K562 (cell line): ENCODE results near the gene ANKRD13D. TPM values are rescaled to one million over a fixed set of nuclear protein-coding genes. Genes with fewer than 3 reads are reported as not detected.

Experiments used
- ARID2 ChIP-seq: fragments of 450-650 bp; IDR thresholded peaks from 2 replicates; pipeline ENCODE4 v1.6.1; 2017; ENCODE audit warnings: antibody characterized with exemption, mild to moderate bottlenecking
- ATF7 ChIP-seq: fragments of 450-650 bp; IDR thresholded peaks from 2 replicates; pipeline ENCODE4 v1.7.1; 2014; ENCODE audit warnings: mild to moderate bottlenecking, moderate library complexity
- CSDE1 ChIP-seq, 2 experiments: fragments of 450-650 bp; IDR thresholded peaks; 2 replicates each; pipeline ENCODE4 v1.6.1; 2016; ENCODE audit warnings: mild to moderate bottlenecking in 1 of 2
- CTCF ChIP-seq, 3 experiments: IDR thresholded peaks in 2 of 3; conservative IDR thresholded peaks in 1 of 3; 2 replicates each; pipeline ENCODE4 v1.5.1; 2011 to 2012; ENCODE audit warnings: low read length in 3 of 3, mild to moderate bottlenecking in 3 of 3, control low read depth in 2 of 3, improper control_type of control experiment in 1 of 3, inconsistent platforms in 1 of 3, low read depth in 1 of 3, mixed read lengths in 1 of 3, moderate library complexity in 1 of 3; ENCODE audit not compliant: insufficient read depth in 2 of 3
- DPF2 ChIP-seq: fragments of 450-650 bp; IDR thresholded peaks from 2 replicates; pipeline ENCODE4 v1.6.1; 2016
- MECOM ChIP-seq: fragments of 250-450 bp; sonication (Bioruptor Pico); IDR thresholded peaks from 2 replicates; pipeline ENCODE4 v1.8.0; 2022; ENCODE audit warnings: inconsistent platforms
- SNIP1 ChIP-seq: fragments of 450-650 bp; IDR thresholded peaks from 2 replicates; pipeline ENCODE4 v1.7.1; 2017; ENCODE audit warnings: low read depth, mild to moderate bottlenecking
- SPI1 ChIP-seq: IDR thresholded peaks from 2 replicates; pipeline ENCODE4 v1.6.1; 2011; ENCODE audit warnings: low read depth, low read length, control low read depth, borderline replicate concordance
- TARDBP ChIP-seq: fragments of 450-650 bp; IDR thresholded peaks from 2 replicates; pipeline ENCODE4 v1.6.1; 2016
- ZC3H8 ChIP-seq: fragments of 450-650 bp; IDR thresholded peaks from 2 replicates; pipeline ENCODE4 v1.6.1; 2017
- ZNF134 ChIP-seq: fragments of 250-450 bp; sonication (Bioruptor Pico); conservative IDR thresholded peaks from 2 replicates; pipeline ENCODE4 v1.4.0; 2020
- ZNF785 ChIP-seq: fragments of 250-450 bp; sonication (Bioruptor Pico); IDR thresholded peaks from 2 replicates; pipeline ENCODE4 v1.4.0; 2020; ENCODE audit warnings: mild to moderate bottlenecking
- polyA plus RNA-seq, 8 experiments: library from polyadenylated mRNA; depleted of rRNA in 4 of 8; stranded (reverse) in 5 of 8; unstranded in 3 of 8; fragments of >200 nt; fragmentation: Nextera tagmentation in 2 of 8; fragmentation: Illumina TruSeq in 1 of 8; extraction: Ambion mirVana in 2 of 8; extraction: Trizol in 1 of 8; gene quantifications; 2 replicates each; pipeline versions ENCODE4 v1.2.1 to v1.2.3, GENCODE V29; 2011 to 2014; ENCODE audit warnings: inconsistent platforms in 1 of 8, missing spikeins in 1 of 8
- total RNA-seq, 7 experiments: library from RNA; depleted of rRNA in 6 of 7; stranded (reverse); fragments of >200 nt in 6 of 7; fragmentation: Illumina TruSeq in 2 of 7; extraction: Trizol in 2 of 7; gene quantifications; 2 replicates each; pipeline versions ENCODE4 v1.2.1 to v1.2.3, GENCODE V29; 2011 to 2021; ENCODE audit warnings: low replicate concordance in 1 of 7
- TF ChIP-seq, protein P1 (sequence below): sonication (generic); formaldehyde crosslinking; IDR thresholded peaks from 2 replicates; pipeline ENCODE4 v1.8.0; 2022; ENCODE audit warnings: mild to moderate bottlenecking, low read depth, missing genetic modification reagents
- TF ChIP-seq, protein P2 (sequence below), 2 experiments: fragments of 450-650 bp in 1 of 2; IDR thresholded peaks; 2 replicates each; pipeline ENCODE4 v1.6.1; 2011 to 2017; ENCODE audit warnings: low read depth in 2 of 2, antibody characterized with exemption in 1 of 2, borderline replicate concordance in 1 of 2, low read length in 1 of 2, mild to moderate bottlenecking in 1 of 2, mixed read lengths in 1 of 2; ENCODE audit not compliant: control insufficient read depth in 1 of 2
- TF ChIP-seq, protein P3 (sequence below): sonication (generic); formaldehyde crosslinking; IDR thresholded peaks from 2 replicates; pipeline ENCODE4 v1.8.0; 2022; ENCODE audit warnings: mild to moderate bottlenecking, missing genetic modification reagents
- TF ChIP-seq, protein P4 (sequence below): fragments of 450-650 bp; formaldehyde crosslinking; IDR thresholded peaks from 2 replicates; pipeline ENCODE4 v1.4.0; 2020; ENCODE audit warnings: mild to moderate bottlenecking, mixed read lengths

The ANKRD13D gene
- total and polyA plus RNA-seq, 9 of the 15 experiments (the other 6 are each of a cell fraction or from before 2014, with no cell fraction given) = 0.94 to 40.9 (median 22.4) TPM

DNA sequence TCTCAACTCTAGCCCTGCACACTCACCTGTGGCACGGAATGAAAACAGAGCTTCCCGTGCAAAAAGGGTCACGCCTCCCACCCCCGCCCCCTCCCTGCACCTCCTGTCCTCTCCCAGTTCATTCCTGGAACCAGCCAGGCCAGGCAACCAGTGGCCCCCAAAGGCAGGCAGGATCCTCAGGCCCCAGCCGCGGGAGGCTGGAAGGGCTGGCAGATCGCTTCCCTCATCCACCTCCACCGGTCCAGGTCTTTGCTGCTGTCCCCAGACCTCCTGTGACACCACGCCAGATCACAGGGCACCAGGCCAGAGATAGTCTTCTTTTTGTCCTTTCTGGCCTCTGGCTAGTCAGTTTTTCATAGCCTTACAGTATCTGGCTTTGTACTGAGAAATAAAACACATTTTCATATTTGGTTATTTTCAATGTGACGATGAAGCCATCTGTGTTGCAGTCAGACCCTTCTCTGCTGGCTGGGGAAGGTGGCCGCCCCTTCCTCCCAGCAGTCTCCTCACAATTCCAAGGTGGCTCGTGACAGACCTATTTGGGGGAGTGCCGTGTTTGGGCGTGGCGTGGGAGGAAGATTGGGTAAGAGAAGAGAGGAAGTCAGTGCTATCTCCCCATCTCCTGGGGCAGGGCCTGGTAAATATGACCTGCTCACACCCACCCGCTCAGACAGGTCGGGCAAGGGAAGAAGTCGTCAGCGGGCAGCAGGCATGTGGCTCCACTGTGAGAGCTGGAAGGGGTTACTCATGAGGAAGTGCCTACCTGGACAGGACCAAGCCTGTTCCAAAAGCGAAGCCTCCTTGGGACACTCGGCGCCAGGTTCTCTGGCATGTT lies 23.3 kb downstream of the ANKRD13D start (continued):
- TF ChIP-seq ATF7 (peak; percentile 76), ZNF134 (CRISPR knock-in tag) (no peak), MECOM (CRISPR knock-in tag) (no peak), CTCF (IDR thresholded peaks at IDR 0.05 in 2 of 3, conservative IDR thresholded peaks at IDR 0.05 in 1 of 3; ENCODE audit: insufficient read depth in 2 of 3, low read depth in 1 of 3, low read length in 3 of 3) (no peak), TARDBP (peak; percentile 17; the same call in 1 of the 2 replicates), CSDE1 (IDR thresholded peaks at IDR 0.05) (no peak), ZC3H8 (no peak), ARID2 (no peak), SNIP1 (no peak), DPF2 (peak; percentile 88), ZNF785 (no peak), SPI1 (peak; percentile 97)
- TF ChIP-seq, protein P1, sequence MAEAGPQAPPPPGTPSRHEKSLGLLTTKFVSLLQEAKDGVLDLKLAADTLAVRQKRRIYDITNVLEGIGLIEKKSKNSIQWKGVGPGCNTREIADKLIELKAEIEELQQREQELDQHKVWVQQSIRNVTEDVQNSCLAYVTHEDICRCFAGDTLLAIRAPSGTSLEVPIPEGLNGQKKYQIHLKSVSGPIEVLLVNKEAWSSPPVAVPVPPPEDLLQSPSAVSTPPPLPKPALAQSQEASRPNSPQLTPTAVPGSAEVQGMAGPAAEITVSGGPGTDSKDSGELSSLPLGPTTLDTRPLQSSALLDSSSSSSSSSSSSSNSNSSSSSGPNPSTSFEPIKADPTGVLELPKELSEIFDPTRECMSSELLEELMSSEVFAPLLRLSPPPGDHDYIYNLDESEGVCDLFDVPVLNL (CRISPR knock-in tag) = no peak
- TF ChIP-seq, protein P2, sequence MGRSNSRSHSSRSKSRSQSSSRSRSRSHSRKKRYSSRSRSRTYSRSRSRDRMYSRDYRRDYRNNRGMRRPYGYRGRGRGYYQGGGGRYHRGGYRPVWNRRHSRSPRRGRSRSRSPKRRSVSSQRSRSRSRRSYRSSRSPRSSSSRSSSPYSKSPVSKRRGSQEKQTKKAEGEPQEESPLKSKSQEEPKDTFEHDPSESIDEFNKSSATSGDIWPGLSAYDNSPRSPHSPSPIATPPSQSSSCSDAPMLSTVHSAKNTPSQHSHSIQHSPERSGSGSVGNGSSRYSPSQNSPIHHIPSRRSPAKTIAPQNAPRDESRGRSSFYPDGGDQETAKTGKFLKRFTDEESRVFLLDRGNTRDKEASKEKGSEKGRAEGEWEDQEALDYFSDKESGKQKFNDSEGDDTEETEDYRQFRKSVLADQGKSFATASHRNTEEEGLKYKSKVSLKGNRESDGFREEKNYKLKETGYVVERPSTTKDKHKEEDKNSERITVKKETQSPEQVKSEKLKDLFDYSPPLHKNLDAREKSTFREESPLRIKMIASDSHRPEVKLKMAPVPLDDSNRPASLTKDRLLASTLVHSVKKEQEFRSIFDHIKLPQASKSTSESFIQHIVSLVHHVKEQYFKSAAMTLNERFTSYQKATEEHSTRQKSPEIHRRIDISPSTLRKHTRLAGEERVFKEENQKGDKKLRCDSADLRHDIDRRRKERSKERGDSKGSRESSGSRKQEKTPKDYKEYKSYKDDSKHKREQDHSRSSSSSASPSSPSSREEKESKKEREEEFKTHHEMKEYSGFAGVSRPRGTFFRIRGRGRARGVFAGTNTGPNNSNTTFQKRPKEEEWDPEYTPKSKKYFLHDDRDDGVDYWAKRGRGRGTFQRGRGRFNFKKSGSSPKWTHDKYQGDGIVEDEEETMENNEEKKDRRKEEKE (IDR thresholded peaks at IDR 0.05; ENCODE audit: borderline replicate concordance in 1 of 2, control insufficient read depth in 1 of 2, low read depth in 2 of 2, low read length in 1 of 2) = no peak
- TF ChIP-seq, protein P3, sequence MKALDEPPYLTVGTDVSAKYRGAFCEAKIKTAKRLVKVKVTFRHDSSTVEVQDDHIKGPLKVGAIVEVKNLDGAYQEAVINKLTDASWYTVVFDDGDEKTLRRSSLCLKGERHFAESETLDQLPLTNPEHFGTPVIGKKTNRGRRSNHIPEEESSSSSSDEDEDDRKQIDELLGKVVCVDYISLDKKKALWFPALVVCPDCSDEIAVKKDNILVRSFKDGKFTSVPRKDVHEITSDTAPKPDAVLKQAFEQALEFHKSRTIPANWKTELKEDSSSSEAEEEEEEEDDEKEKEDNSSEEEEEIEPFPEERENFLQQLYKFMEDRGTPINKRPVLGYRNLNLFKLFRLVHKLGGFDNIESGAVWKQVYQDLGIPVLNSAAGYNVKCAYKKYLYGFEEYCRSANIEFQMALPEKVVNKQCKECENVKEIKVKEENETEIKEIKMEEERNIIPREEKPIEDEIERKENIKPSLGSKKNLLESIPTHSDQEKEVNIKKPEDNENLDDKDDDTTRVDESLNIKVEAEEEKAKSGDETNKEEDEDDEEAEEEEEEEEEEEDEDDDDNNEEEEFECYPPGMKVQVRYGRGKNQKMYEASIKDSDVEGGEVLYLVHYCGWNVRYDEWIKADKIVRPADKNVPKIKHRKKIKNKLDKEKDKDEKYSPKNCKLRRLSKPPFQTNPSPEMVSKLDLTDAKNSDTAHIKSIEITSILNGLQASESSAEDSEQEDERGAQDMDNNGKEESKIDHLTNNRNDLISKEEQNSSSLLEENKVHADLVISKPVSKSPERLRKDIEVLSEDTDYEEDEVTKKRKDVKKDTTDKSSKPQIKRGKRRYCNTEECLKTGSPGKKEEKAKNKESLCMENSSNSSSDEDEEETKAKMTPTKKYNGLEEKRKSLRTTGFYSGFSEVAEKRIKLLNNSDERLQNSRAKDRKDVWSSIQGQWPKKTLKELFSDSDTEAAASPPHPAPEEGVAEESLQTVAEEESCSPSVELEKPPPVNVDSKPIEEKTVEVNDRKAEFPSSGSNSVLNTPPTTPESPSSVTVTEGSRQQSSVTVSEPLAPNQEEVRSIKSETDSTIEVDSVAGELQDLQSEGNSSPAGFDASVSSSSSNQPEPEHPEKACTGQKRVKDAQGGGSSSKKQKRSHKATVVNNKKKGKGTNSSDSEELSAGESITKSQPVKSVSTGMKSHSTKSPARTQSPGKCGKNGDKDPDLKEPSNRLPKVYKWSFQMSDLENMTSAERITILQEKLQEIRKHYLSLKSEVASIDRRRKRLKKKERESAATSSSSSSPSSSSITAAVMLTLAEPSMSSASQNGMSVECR = peak; percentile 54; the same call in 1 of the 2 replicates
- TF ChIP-seq, protein P4, sequence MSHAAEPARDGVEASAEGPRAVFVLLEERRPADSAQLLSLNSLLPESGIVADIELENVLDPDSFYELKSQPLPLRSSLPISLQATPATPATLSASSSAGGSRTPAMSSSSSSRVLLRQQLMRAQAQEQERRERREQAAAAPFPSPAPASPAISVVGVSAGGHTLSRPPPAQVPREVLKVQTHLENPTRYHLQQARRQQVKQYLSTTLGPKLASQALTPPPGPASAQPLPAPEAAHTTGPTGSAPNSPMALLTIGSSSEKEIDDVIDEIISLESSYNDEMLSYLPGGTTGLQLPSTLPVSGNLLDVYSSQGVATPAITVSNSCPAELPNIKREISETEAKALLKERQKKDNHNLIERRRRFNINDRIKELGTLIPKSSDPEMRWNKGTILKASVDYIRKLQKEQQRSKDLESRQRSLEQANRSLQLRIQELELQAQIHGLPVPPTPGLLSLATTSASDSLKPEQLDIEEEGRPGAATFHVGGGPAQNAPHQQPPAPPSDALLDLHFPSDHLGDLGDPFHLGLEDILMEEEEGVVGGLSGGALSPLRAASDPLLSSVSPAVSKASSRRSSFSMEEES (CRISPR knock-in tag) = no peak
